ENCODE data around the gene GCH1. TPM values are rescaled to one million over a fixed set of nuclear protein-coding genes. Genes with fewer than 3 reads are reported as not detected.

Gene GCH1
- total RNA-seq, 1 donor: 9.1 TPM

DNA sequence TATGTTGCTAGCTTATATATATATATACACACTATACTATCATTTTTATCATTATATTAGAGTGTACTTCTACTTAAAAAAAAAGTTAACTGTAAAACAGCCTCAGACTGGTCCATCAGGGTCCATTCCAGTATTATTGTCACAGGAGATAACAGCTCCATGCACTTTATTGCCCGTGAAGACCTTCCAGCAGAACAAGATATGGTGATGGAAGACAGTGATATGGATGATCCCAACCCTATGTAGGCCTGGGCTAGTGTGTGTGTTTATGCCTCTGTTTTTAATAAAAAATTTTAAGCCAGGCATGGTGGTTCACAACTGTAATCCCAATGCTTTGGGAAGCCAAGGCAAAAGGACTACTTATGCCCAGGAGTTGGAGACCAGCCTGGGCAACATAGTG, 86.2 kb downstream of the GCH1 start:
- TF ChIP-seq, protein P1, sequence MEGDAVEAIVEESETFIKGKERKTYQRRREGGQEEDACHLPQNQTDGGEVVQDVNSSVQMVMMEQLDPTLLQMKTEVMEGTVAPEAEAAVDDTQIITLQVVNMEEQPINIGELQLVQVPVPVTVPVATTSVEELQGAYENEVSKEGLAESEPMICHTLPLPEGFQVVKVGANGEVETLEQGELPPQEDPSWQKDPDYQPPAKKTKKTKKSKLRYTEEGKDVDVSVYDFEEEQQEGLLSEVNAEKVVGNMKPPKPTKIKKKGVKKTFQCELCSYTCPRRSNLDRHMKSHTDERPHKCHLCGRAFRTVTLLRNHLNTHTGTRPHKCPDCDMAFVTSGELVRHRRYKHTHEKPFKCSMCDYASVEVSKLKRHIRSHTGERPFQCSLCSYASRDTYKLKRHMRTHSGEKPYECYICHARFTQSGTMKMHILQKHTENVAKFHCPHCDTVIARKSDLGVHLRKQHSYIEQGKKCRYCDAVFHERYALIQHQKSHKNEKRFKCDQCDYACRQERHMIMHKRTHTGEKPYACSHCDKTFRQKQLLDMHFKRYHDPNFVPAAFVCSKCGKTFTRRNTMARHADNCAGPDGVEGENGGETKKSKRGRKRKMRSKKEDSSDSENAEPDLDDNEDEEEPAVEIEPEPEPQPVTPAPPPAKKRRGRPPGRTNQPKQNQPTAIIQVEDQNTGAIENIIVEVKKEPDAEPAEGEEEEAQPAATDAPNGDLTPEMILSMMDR (IDR thresholded peaks at IDR 0.05; ENCODE audit: insufficient read depth, low read depth, low read length): no peak
- no peak overlapping the region for H3K4me3 ChIP-seq (ENCODE audit: low read depth, low read length)
- no peak for DNase-seq (ENCODE audit: low read depth)

DNA sequence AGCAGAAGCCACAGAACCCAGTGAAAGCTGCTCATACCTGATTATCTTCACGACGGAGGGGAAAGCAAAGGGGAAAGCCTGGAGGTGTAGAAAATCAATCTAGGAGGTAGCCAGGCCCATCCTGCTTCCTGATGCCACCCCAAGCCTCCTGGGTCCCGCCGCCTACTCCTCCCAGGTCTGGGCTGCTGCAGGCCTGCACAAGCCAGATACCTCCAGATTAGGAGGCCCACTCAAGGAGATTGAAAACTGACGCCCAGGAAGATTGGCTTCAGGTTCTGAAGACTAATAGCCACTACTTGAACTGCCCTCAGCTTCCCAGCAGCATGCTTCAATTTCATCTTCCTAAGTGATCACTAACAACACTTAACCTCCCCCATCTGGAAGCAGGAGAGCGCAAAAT, 87.1 kb downstream of the GCH1 start:
- no peak overlapping the region for H3K4me3 ChIP-seq (ENCODE audit: low read depth, low read length)
- DNase-seq (ENCODE audit: low read depth): no peak
- TF ChIP-seq, protein P1 (IDR thresholded peaks at IDR 0.05; ENCODE audit: insufficient read depth, low read depth, low read length): no peak

DNA sequence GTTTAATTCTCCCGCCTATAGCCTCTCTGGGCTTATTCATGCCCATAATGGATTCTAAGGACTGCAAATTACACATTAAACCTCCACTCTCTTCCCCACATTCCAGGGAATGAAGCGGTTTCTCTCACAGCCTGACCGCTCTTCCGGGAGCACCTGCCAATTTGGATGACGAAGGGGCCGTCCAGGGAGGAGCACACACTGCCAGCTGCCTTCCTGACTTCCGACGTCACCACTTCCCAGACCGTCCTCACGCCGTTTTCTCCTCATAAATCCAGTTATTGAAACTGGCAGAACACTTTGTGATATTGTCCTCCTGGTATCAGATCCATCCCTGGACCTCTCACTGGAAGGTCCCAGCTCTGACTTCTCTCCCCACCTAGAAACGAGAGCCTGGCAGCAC, 87.6 kb downstream of the GCH1 start:
- no peak for DNase-seq (ENCODE audit: low read depth)
- TF ChIP-seq, protein P1 (IDR thresholded peaks at IDR 0.05; ENCODE audit: insufficient read depth, low read depth, low read length): no peak
- H3K4me3 ChIP-seq (ENCODE audit: low read depth, low read length): no peak overlapping the region

- TF ChIP-seq, protein P1 (IDR thresholded peaks at IDR 0.05; ENCODE audit: insufficient read depth, low read depth, low read length): peak; percentile 11
- DNase-seq (ENCODE audit: low read depth): no peak
These were observed 88.5 kb downstream of the GCH1 start for GRCh38 chr14:54814076-54814475.

GRCh38 chr14:54813081-54813480, 89.5 kb downstream of the GCH1 start:
- no peak overlapping the region for H3K4me3 ChIP-seq (ENCODE audit: low read depth, low read length)
- no peak for DNase-seq (ENCODE audit: low read depth)
- TF ChIP-seq, protein P1 (IDR thresholded peaks at IDR 0.05; ENCODE audit: insufficient read depth, low read depth, low read length): no peak

More at GRCh38 chr14:54814076-54814475, 88.5 kb downstream of the GCH1 start:
- no peak overlapping the region for H3K4me3 ChIP-seq (ENCODE audit: low read depth, low read length)

GRCh38 chr14:54812617-54813016, 90.0 kb downstream of the GCH1 start:
- TF ChIP-seq, protein P1 (IDR thresholded peaks at IDR 0.05; ENCODE audit: insufficient read depth, low read depth, low read length): no peak

DNA sequence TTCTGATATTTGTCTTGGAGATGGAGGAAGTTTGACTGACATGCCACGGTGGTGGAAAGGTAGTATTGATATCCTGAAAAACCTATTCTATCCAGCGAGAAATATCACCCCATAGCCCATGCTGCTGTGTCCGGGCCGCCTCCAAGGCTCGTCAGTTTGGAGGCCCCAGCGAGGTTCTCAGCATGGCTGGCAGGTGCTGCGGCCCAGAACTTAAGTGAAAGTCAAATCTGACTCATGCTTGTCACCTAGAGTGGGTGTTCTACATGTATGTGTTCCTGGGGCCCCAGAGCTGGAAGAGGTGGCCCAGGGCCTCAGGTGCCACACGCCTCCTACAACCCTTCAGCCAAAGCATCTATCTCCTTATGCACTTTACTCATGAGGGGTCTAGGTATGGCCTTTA, 92.9 kb downstream of the GCH1 start:
- DNase-seq (ENCODE audit: low read depth): no peak
- TF ChIP-seq, protein P1 (IDR thresholded peaks at IDR 0.05; ENCODE audit: insufficient read depth, low read depth, low read length): no peak
- no peak overlapping the region for H3K4me3 ChIP-seq (ENCODE audit: low read depth, low read length)

More at GRCh38 chr14:54812617-54813016, 90.0 kb downstream of the GCH1 start:
- DNase-seq (ENCODE audit: low read depth): no peak
- no peak overlapping the region for H3K4me3 ChIP-seq (ENCODE audit: low read depth, low read length)

Measured in fibroblast of villous mesenchyme (primary cell).